ENCODE data around the gene FN1. TPM values are rescaled to one million over a fixed set of nuclear protein-coding genes. Genes with fewer than 3 reads are reported as not detected.

Gene FN1
- total RNA-seq, 1 donor from 2014 or later = 30,644 TPM

- H3K27ac Mint-ChIP-seq (ENCODE audit: unreplicated experiment) = peak overlapping the region; percentile 93
- peaks cover 90% of the 10 kb centered on the region for H3K4me1 Mint-ChIP-seq (ENCODE audit: low read depth)
- no peak for DNase-seq (ENCODE audit: low spot score)
- H3K9me3 Mint-ChIP-seq (ENCODE audit: low read depth) = no peaks in the 10 kb centered on the region
- H3K36me3 Mint-ChIP-seq (ENCODE audit: low read depth) = peaks cover 73% of the 10 kb centered on the region
- peak overlapping the region; percentile 61 for H3K4me3 Mint-ChIP-seq (ENCODE audit: unreplicated experiment)
- TF ChIP-seq, protein P1, sequence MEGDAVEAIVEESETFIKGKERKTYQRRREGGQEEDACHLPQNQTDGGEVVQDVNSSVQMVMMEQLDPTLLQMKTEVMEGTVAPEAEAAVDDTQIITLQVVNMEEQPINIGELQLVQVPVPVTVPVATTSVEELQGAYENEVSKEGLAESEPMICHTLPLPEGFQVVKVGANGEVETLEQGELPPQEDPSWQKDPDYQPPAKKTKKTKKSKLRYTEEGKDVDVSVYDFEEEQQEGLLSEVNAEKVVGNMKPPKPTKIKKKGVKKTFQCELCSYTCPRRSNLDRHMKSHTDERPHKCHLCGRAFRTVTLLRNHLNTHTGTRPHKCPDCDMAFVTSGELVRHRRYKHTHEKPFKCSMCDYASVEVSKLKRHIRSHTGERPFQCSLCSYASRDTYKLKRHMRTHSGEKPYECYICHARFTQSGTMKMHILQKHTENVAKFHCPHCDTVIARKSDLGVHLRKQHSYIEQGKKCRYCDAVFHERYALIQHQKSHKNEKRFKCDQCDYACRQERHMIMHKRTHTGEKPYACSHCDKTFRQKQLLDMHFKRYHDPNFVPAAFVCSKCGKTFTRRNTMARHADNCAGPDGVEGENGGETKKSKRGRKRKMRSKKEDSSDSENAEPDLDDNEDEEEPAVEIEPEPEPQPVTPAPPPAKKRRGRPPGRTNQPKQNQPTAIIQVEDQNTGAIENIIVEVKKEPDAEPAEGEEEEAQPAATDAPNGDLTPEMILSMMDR (IDR thresholded peaks at IDR 0.05) = no peak
- H3K27me3 Mint-ChIP-seq (ENCODE audit: low read depth) = no peaks in the 10 kb centered on the region
Measured at GRCh38 chr2:215419769-215420470, 15.9 kb downstream of the FN1 start.

DNA sequence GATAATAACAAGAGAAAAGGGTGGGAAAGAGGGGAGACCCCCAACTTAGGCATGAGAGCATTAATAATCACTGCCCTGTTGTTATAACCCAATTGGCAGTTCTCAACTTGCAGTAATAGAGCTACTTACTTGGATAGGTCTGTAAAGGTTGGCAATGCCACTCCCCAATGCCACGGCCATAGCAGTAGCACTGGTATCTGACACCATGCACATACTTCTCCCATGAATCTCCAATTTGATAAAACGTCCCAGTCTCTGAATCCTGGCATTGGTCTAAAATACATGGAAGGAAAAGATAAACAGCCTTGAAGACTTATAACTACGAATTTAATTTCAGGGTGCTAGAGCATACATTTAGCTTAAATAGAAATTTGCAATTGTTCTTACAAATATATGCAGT is 16.8 kb downstream of the FN1 start:
- no peaks in the 10 kb centered on the region for H3K27me3 Mint-ChIP-seq (ENCODE audit: low read depth)
- H3K36me3 Mint-ChIP-seq (ENCODE audit: low read depth) = peaks cover 73% of the 10 kb centered on the region
- peaks cover 90% of the 10 kb centered on the region for H3K4me1 Mint-ChIP-seq (ENCODE audit: low read depth)
- peak overlapping the region; percentile 48 for H3K4me3 Mint-ChIP-seq (ENCODE audit: unreplicated experiment)
- DNase-seq (ENCODE audit: low spot score) = no peak
- H3K9me3 Mint-ChIP-seq (ENCODE audit: low read depth) = no peaks in the 10 kb centered on the region
- TF ChIP-seq, protein P1 (IDR thresholded peaks at IDR 0.05) = no peak
- H3K27ac Mint-ChIP-seq (ENCODE audit: unreplicated experiment) = peak overlapping the region; percentile 84

- Mint-ChIP-seq H3K4me1 (ENCODE audit: low read depth) (peaks cover 90% of the 10 kb centered on the region), H3K27me3 (ENCODE audit: low read depth) (no peaks in the 10 kb centered on the region), H3K4me3 (ENCODE audit: unreplicated experiment) (peak overlapping the region; percentile 48), H3K27ac (ENCODE audit: unreplicated experiment) (peak overlapping the region; percentile 84), H3K9me3 (ENCODE audit: low read depth) (no peaks in the 10 kb centered on the region), H3K36me3 (ENCODE audit: low read depth) (peaks cover 73% of the 10 kb centered on the region)
- DNase-seq (ENCODE audit: low spot score) = no peak
- TF ChIP-seq, protein P1 (IDR thresholded peaks at IDR 0.05) = no peak
Measured at GRCh38 chr2:215418064-215418963, 17.6 kb downstream of the FN1 start.

- peak overlapping the region; percentile 85 for H3K27ac Mint-ChIP-seq (ENCODE audit: unreplicated experiment)
- peak overlapping the region; percentile 46 for H3K4me3 Mint-ChIP-seq (ENCODE audit: unreplicated experiment)
- H3K27me3 Mint-ChIP-seq (ENCODE audit: low read depth) = no peaks in the 10 kb centered on the region
- peaks cover 75% of the 10 kb centered on the region for H3K36me3 Mint-ChIP-seq (ENCODE audit: low read depth)
- DNase-seq (ENCODE audit: low spot score) = no peak
- H3K4me1 Mint-ChIP-seq (ENCODE audit: low read depth) = peaks cover 91% of the 10 kb centered on the region
- no peaks in the 10 kb centered on the region for H3K9me3 Mint-ChIP-seq (ENCODE audit: low read depth)
- TF ChIP-seq, protein P1 (IDR thresholded peaks at IDR 0.05) = no peak
Measured at GRCh38 chr2:215417400-215417951, 18.4 kb downstream of the FN1 start.

GRCh38 chr2:215416656-215417055 is 19.2 kb downstream of the FN1 start:
- peaks cover 90% of the 10 kb centered on the region for H3K4me1 Mint-ChIP-seq (ENCODE audit: low read depth)
- H3K36me3 Mint-ChIP-seq (ENCODE audit: low read depth) = peaks cover 70% of the 10 kb centered on the region
- DNase-seq (ENCODE audit: low spot score) = no peak
- H3K27ac Mint-ChIP-seq (ENCODE audit: unreplicated experiment) = peak overlapping the region; percentile 82
- no peaks in the 10 kb centered on the region for H3K27me3 Mint-ChIP-seq (ENCODE audit: low read depth)
- H3K4me3 Mint-ChIP-seq (ENCODE audit: unreplicated experiment) = peak overlapping the region; percentile 38
- H3K9me3 Mint-ChIP-seq (ENCODE audit: low read depth) = no peaks in the 10 kb centered on the region
- TF ChIP-seq, protein P1 (IDR thresholded peaks at IDR 0.05) = no peak

Data from chondrocyte (in vitro differentiated cells).